ENCODE data around the gene PRTN3.

DNA sequence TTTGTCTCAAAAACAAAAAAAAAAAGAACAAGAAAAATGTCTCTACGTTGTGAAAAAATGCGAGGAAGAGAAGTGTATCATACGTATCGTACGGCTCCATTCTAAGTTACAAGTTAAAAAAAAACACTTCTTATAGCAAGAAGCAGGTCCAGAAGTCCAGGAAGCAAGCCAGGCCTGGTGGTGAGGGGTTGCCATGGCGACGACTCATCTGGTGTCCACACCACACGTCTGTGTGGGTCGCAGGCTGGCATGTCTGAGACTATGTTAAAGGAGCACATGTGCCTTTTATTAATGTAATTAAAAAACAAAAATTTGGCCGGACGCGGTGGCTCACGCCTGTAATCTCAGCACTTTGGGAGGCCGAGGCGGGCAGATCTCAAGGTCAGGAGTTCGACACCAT, 46.3 kb downstream of the PRTN3 start:
- TF ChIP-seq, protein P1, sequence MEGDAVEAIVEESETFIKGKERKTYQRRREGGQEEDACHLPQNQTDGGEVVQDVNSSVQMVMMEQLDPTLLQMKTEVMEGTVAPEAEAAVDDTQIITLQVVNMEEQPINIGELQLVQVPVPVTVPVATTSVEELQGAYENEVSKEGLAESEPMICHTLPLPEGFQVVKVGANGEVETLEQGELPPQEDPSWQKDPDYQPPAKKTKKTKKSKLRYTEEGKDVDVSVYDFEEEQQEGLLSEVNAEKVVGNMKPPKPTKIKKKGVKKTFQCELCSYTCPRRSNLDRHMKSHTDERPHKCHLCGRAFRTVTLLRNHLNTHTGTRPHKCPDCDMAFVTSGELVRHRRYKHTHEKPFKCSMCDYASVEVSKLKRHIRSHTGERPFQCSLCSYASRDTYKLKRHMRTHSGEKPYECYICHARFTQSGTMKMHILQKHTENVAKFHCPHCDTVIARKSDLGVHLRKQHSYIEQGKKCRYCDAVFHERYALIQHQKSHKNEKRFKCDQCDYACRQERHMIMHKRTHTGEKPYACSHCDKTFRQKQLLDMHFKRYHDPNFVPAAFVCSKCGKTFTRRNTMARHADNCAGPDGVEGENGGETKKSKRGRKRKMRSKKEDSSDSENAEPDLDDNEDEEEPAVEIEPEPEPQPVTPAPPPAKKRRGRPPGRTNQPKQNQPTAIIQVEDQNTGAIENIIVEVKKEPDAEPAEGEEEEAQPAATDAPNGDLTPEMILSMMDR (conservative IDR thresholded peaks at IDR 0.05; ENCODE audit: low read length), result no peak
- TF ChIP-seq EZH2phosphoT487 (IDR thresholded peaks at IDR 0.05; ENCODE audit: borderline replicate concordance), result no peak

Measured in Loucy (cell line).